Measurements from ENCODE around the gene CYP4F2.

- TF ChIP-seq CTCF (IDR thresholded peaks at IDR 0.05 in 4 of 5, conservative IDR thresholded peaks at IDR 0.05 in 1 of 5), result no peak
- TF ChIP-seq POLR2A (IDR thresholded peaks at IDR 0.05), result no peak
Observed at GRCh38 chr19:15843203-15843893, 54.5 kb downstream of the CYP4F2 start.
